ENCODE measurements around the gene HBA2.
"Not testable (repeated sequence)": the region's sequence is repeated elsewhere in the genome, so short reads cannot be mapped to it uniquely, and the experiment has no call there.

HBA2 gene

DNA sequence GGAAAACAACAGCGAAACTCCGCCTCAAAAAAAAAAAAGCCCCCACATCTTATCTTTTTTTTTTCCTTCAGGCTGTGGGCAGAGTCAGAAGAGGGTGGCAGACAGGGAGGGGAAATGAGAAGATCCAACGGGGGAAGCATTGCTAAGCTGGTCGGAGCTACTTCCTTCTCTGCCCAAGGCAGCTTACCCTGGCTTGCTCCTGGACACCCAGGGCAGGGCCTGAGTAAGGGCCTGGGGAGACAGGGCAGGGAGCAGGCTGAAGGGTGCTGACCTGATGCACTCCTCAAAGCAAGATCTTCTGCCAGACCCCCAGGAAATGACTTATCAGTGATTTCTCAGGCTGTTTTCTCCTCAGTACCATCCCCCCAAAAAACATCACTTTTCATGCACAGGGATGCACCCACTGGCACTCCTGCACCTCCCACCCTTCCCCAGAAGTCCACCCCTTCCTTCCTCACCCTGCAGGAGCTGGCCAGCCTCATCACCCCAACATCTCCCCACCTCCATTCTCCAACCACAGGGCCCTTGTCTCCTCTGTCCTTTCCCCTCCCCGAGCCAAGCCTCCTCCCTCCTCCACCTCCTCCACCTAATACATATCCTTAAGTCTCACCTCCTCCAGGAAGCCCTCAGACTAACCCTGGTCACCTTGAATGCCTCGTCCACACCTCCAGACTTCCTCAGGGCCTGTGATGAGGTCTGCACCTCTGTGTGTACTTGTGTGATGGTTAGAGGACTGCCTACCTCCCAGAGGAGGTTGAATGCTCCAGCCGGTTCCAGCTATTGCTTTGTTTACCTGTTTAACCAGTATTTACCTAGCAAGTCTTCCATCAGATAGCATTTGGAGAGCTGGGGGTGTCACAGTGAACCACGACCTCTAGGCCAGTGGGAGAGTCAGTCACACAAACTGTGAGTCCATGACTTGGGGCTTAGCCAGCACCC, 2.6 kb downstream of the HBA2 start:
- no peak for DNase-seq (ENCODE audit: low read depth)

DNA sequence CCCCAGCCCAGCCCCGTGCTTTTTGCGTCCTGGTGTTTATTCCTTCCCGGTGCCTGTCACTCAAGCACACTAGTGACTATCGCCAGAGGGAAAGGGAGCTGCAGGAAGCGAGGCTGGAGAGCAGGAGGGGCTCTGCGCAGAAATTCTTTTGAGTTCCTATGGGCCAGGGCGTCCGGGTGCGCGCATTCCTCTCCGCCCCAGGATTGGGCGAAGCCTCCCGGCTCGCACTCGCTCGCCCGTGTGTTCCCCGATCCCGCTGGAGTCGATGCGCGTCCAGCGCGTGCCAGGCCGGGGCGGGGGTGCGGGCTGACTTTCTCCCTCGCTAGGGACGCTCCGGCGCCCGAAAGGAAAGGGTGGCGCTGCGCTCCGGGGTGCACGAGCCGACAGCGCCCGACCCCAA, 3.3 kb downstream of the HBA2 start:
- not testable (repeated sequence) for DNase-seq (ENCODE audit: low read depth)

DNA sequence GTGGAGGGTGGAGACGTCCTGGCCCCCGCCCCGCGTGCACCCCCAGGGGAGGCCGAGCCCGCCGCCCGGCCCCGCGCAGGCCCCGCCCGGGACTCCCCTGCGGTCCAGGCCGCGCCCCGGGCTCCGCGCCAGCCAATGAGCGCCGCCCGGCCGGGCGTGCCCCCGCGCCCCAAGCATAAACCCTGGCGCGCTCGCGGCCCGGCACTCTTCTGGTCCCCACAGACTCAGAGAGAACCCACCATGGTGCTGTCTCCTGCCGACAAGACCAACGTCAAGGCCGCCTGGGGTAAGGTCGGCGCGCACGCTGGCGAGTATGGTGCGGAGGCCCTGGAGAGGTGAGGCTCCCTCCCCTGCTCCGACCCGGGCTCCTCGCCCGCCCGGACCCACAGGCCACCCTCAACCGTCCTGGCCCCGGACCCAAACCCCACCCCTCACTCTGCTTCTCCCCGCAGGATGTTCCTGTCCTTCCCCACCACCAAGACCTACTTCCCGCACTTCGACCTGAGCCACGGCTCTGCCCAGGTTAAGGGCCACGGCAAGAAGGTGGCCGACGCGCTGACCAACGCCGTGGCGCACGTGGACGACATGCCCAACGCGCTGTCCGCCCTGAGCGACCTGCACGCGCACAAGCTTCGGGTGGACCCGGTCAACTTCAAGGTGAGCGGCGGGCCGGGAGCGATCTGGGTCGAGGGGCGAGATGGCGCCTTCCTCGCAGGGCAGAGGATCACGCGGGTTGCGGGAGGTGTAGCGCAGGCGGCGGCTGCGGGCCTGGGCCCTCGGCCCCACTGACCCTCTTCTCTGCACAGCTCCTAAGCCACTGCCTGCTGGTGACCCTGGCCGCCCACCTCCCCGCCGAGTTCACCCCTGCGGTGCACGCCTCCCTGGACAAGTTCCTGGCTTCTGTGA, 4.1 kb downstream of the HBA2 start, which contains the start of gene HBA1:
TSS of gene HBA1 (plus strand) at position 204 of the 906 bp plus-strand sequence. CDS start at position 241, 37 bp downstream.
- DNase-seq (ENCODE audit: low read depth), result not testable (repeated sequence)

DNA sequence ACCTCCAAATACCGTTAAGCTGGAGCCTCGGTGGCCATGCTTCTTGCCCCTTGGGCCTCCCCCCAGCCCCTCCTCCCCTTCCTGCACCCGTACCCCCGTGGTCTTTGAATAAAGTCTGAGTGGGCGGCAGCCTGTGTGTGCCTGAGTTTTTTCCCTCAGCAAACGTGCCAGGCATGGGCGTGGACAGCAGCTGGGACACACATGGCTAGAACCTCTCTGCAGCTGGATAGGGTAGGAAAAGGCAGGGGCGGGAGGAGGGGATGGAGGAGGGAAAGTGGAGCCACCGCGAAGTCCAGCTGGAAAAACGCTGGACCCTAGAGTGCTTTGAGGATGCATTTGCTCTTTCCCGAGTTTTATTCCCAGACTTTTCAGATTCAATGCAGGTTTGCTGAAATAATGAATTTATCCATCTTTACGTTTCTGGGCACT, 4.7 kb downstream of the HBA2 start:
- DNase-seq (ENCODE audit: low read depth), result no peak

DNA sequence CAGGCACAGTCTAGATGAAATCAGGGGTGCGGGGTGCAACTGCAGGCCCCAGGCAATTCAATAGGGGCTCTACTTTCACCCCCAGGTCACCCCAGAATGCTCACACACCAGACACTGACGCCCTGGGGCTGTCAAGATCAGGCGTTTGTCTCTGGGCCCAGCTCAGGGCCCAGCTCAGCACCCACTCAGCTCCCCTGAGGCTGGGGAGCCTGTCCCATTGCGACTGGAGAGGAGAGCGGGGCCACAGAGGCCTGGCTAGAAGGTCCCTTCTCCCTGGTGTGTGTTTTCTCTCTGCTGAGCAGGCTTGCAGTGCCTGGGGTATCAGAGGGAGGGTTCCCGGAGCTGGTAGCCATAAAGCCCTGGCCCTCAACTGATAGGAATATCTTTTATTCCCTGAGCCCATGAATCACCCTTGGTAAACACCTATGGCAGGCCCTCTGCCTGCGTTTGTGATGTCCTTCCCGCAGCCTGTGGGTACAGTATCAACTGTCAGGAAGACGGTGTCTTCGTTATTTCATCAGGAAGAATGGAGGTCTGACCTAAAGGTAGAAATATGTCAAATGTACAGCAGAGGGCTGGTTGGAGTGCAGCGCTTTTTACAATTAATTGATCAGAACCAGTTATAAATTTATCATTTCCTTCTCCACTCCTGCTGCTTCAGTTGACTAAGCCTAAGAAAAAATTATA, 5.4 kb downstream of the HBA2 start:
- no peak for DNase-seq (ENCODE audit: low read depth)

DNA sequence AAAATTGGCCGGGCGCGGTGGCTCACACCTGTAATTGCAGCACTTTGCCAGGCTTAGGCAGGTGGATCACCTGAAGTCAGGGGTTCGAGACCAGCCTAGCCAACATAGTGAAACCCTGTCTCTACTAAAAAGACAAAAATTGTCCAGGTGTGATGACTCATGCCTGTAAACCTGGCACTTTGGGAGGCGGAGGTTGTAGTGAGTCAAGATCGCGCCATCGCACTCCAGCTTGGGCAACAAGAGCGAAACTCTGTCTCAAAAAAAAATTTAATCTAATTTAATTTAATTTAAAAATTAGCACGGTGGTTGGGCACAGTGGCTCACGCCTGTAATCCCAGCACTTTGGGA, 6.0 kb downstream of the HBA2 start:
- DNase-seq (ENCODE audit: low read depth), result no peak

DNA sequence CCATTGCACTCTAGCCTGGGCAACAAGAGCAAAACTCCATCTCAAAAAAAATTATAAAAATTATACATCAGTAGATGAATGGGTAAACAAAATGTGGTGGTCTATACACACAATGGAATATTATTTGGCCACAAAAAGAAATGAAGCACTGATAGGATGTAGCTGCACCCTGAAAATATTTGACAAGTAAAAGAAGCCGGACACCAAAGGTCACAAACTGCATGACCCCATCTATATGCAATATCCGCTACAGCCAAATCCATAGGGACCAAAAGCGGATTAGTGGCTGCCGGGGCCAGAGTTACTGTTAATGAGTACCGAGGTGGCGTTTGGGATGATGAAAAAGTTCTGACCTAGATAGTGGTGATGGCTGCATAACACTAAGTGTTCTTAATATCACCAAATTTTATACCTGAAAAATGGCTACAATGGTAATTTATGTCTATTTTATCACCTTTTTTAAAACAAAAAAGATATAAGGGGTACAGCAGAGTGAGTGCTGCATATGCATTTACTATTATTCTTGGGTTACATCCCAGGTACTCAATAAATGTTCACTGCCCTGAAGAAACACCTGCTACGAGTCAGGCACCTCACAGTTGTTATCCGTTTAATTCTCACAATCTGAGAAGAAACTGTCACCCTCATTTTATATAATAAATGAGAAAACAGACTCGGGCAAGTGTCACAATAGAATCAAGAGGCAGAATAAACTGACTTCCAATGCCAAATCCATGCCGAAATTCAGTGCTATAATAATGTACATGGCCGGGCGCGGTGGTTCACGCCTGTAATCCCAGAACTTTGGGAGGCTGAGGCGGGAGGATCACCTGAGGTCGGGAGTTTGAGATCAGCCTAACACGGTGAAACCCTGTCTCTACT, 6.8 kb downstream of the HBA2 start:
- DNase-seq (ENCODE audit: low read depth), result no peak

DNA sequence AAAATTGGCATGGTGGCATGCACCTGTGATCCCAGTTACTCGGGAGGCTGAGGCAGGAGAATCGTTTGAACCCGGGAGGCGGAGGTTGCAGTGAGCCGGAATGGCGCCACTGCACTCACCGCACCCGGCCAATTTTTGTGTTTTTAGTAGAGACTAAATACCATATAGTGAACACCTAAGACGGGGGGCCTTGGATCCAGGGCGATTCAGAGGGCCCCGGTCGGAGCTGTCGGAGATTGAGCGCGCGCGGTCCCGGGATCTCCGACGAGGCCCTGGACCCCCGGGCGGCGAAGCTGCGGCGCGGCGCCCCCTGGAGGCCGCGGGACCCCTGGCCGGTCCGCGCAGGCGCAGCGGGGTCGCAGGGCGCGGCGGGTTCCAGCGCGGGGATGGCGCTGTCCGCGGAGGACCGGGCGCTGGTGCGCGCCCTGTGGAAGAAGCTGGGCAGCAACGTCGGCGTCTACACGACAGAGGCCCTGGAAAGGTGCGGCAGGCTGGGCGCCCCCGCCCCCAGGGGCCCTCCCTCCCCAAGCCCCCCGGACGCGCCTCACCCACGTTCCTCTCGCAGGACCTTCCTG, 7.5 kb downstream of the HBA2 start, which contains the start of gene HBQ1:
TSS of gene HBQ1 (plus strand) at position 359 of the 575 bp plus-strand sequence. CDS start at position 387, 28 bp downstream.
- DNase-seq (ENCODE audit: low read depth), result peak; percentile 14

DNA sequence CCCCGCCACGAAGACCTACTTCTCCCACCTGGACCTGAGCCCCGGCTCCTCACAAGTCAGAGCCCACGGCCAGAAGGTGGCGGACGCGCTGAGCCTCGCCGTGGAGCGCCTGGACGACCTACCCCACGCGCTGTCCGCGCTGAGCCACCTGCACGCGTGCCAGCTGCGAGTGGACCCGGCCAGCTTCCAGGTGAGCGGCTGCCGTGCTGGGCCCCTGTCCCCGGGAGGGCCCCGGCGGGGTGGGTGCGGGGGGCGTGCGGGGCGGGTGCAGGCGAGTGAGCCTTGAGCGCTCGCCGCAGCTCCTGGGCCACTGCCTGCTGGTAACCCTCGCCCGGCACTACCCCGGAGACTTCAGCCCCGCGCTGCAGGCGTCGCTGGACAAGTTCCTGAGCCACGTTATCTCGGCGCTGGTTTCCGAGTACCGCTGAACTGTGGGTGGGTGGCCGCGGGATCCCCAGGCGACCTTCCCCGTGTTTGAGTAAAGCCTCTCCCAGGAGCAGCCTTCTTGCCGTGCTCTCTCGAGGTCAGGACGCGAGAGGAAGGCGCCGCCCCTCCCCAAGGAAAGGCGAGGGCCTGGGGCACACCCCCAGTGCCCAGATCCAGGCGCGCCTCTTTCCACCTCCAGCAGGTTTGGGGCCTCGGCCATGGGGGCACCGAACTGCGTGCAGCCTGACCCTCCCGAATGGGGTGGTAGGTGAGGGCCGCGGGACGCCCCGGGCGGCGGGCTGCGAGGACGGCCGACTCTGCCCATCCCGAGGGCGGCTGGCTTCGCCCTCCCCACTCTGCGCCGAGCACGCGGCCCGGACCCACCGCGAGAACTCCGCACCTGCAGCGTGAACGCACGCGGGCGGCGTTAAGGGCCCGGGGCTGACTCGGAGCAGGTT, 8.2 kb downstream of the HBA2 start:
- peak; percentile 66 for DNase-seq (ENCODE audit: low read depth)

DNA sequence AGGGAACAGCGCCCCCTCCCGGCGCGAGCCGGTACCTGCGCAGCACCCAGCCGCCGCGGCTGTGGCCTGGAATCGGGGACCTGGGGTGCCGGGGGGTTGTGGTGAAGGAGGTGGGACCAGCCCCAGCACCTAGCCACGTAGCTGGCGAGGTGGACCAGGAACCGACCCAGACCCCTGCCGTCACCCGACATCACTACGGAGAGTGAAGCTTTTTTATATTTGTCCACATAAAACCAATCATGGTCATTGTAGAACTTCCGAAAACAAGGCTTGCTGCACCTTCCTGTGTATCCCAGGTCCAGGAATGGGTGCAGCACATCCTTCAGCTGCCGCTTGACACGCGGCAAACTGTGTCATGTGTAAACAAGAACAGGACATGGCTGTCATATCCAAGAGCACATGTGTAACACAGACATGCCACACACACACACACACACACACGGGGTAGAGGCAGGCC, 8.9 kb downstream of the HBA2 start:
- DNase-seq (ENCODE audit: low read depth), result peak; percentile 11

DNA sequence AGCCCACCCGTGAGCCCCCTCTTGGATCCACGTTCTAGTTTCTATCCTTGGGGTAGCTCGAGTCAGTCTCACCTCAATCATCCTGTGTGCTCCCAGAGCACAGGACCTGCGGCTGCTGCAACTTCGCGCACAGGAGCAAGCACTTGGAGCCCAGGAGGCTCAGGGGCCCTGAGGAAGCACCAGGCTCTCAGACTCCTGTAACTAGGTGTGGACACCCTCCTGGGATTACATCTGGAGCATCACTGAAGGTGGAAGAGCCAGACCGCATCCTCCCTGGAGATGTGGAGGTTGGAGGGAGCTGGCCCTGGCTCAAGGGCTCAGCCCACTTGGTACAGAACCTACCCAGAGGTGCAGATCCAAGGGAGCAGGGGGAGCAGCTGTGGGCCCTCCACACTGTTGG, 10.3 kb downstream of the HBA2 start:
- DNase-seq (ENCODE audit: low read depth), result no peak

DNA sequence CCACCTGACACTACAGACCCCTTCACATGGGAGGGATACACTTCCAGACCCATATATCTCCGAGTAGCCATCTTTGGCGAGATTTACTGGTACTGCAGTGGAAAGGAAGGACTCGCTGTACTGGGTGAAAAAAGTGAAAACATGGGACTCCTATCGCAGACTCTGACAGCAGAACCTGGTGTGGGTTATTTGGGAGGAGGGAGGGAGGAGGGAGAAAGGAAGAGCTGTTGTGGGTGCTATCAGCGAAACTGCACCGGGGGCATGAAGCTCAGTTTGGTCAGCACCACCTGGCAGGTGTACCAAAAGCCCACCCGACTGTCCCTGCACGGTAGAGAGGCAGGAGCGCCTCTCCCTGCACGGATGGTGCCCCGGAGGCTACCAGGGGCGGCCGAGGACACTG, 12.5 kb downstream of the HBA2 start:
- no peak for DNase-seq (ENCODE audit: low read depth)

DNA sequence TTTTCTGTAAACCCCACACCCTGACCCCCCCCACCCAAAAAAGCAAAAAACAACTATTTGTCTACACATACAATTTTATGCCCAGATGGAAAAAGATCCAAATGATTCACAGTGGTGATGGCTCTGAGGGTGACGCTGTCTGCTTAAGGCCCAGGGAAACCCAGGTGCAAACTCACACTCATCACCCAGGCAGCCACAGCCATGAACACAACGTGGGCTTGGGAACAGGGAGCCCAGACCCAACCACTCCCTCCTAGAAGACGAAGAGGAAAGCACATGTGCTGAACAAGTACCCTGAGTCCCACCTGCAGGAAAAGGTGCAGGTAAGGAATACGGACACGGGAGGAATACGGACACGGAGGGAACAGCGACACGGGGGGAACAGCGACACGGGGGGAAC, 13.0 kb downstream of the HBA2 start:
- no peak for DNase-seq (ENCODE audit: low read depth)

DNA sequence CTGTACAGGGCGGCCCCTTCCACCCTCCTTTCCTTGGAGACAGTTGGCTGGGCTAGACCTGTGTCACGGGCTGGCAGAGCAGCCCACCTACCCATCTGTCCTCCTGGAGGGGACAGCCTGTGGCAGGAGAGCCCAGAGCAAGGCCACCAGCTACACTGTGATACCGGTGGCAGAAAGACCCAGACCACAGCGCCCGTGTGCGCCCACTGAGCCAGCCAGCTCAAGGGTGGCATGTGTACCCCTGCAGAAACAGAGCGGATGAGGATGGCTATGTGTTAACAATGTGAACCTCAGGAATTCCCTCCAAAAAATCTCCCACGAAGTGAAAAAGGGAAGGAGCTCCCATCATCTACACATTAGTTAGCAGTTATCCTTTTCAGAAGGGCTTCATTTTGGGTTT, 14.7 kb downstream of the HBA2 start:
- no peak for DNase-seq (ENCODE audit: low read depth)

DNA sequence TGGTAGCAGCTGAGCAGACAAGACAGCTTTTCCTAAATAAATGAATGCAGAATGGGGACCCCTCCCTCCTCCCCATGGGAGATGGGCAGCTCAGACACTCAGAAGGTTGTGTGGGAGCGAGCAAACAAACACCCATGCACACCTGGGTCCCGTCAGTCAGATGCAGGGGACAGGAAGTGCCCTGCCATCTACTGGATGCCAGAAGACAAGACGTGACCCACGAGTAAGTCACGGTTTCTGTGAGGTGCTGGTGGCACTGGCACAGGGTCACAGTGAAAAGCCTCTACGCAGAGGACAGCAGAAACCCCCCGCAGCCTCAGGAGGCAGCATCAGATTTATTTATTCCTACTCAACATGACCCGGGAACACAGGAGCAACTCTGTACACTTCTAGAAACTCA, 16.0 kb downstream of the HBA2 start:
- DNase-seq (ENCODE audit: low read depth), result no peak

DNA sequence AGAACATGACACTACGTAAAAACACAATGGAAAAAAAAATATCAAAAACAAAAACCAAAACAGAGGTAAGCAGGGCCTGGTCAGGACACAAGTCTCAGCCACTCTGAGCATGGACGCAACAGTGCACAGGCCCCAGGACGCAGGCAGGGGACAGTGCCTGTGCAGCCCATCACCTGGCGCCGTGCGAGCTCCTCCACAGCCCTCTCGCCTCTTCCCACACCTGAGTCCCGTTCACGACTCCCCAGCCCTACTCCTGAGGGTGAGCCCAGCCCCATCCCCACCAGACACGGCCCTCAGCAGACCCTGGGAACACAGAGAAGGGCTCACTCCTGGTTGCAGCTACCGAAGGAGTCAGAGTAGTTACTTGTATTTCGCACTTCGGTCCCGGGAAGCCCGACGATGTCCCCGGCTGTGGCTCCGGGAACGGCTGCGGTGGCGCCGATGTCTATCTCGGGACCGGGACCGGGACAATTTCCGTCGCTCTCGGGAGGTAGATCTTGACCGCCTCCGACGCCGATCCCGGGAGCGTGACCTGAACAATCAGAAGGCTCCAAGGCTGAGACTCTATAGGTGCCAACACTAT, 17.0 kb downstream of the HBA2 start:
- DNase-seq (ENCODE audit: low read depth), result no peak

DNA sequence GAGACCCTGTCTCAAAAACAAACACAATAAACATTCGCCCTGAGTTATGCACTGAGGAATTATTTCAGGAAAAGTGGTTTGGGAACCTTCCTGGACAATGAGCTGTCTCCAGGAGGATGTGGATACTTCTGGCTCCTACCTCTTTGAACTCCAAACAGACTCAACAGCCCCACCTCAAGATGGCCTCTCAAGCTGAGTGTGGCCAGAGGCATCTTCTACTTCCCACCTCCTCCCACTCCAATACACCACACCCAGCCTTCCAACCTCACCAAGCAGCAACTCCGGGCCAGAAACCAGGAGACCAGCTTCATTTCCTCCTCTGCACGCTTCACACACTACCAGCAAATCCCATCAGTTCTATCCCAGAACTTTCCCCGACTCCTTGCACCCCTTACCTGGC, 19.2 kb downstream of the HBA2 start:
- DNase-seq (ENCODE audit: low read depth), result no peak

DNA sequence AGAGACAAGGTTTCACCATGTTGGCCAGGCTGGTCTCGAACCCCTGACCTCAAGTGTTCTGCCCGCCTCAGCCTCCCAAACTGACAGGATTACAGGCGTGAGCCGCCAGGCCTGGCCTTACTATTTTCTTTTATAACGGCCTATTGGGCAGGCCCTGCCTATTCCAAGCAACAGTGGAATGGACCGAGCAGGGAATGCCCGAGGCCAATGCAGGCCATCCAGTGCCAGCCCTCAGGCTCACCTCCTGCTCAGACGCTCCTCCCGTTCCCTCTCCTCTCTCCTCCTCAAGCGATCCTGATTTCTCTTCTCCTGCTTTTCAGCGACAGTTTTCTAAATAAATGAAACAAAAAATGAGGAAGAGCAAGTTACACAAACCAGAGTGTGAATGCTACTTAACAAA, 20.0 kb downstream of the HBA2 start:
- DNase-seq (ENCODE audit: low read depth), result no peak

DNA sequence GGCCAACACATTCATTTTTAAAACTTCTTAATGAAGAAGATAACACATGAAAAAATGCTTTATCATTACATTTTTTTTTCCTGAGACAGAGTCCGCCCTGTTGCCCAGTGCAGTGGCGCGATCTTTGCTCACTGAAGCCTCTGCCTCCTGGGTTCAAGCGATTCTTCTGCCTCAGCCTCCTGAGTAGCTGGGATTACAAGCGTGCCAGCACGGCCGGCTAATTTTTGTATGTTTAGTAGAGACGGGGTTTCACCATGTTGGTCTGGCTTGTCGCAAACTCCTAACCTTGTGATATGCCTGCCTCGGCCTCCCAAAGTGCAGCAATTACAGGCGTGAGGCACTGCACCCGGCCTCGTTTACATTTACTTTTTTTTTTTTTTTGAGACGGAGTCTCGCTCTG, 20.8 kb downstream of the HBA2 start:
- DNase-seq (ENCODE audit: low read depth), result no peak
